Lung (tissue), 12 donors: ENCODE results near the gene COG2. TPM values are rescaled to one million over a fixed set of nuclear protein-coding genes. Genes with fewer than 3 reads are reported as not detected.

Experiments used
- ATAC-seq: fragments of 200-7000 bp; cut with Tn5 transposase; one replicate; pipeline ENCODE4 v1.9.1; 2020; ENCODE audit warnings: moderate number of reproducible peaks; ENCODE audit not compliant: insufficient read depth, low FRiP score
- DNase-seq, 3 donors: peaks; one replicate each; pipeline ENCODE4 v3.0.0-alpha.2; 2013 to 2017
- H3K27ac ChIP-seq, 2 donors: one replicate each; pipeline ENCODE4 v1.5.1; 2013; ENCODE audit warnings: mild to moderate bottlenecking in 2 of 2, moderate library complexity in 2 of 2, control low read depth in 1 of 2, inconsistent platforms in 1 of 2, low read depth in 1 of 2, low read length in 1 of 2
- H3K27me3 ChIP-seq, 3 donors: one replicate each; pipeline ENCODE4 v1.5.1; 2013; ENCODE audit warnings: low read length in 2 of 3; ENCODE audit not compliant: control insufficient read depth in 3 of 3, insufficient read depth in 3 of 3
- H3K36me3 ChIP-seq, 4 donors: one replicate each; pipeline ENCODE4 v1.5.1; 2013; ENCODE audit warnings: low read length in 4 of 4, mild to moderate bottlenecking in 1 of 4, moderate library complexity in 1 of 4; ENCODE audit not compliant: control insufficient read depth in 4 of 4, insufficient read depth in 4 of 4
- H3K4me1 ChIP-seq, 5 donors: one replicate each; pipeline ENCODE4 v1.5.1; 2013; ENCODE audit warnings: low read length in 5 of 5, mild to moderate bottlenecking in 2 of 5, moderate library complexity in 1 of 5; ENCODE audit not compliant: control insufficient read depth in 5 of 5, insufficient read depth in 5 of 5
- H3K4me3 ChIP-seq: one replicate; pipeline ENCODE4 v1.5.1; 2013; ENCODE audit warnings: mild to moderate bottlenecking, control low read depth, moderate library complexity
- H3K9ac ChIP-seq, 2 donors: one replicate each; pipeline ENCODE4 v1.5.1; 2013; ENCODE audit warnings: low read length in 2 of 2, control low read depth in 1 of 2; ENCODE audit not compliant: insufficient read depth in 1 of 2
- H3K9me3 ChIP-seq, 4 donors: one replicate each; pipeline ENCODE4 v1.5.1; 2013; ENCODE audit warnings: low read length in 3 of 4, mild to moderate bottlenecking in 1 of 4, moderate library complexity in 1 of 4; ENCODE audit not compliant: control insufficient read depth in 4 of 4, insufficient read depth in 3 of 4
- WGBS, 2 donors: extraction: QIAGEN DNeasy Blood & Tissue Kit; methylation state at CpG; one replicate each; pipeline ENCODE4 v1.1.7; 2013; 5-methylcytosine and 5-hydroxymethylcytosine counted together
- polyA plus RNA-seq, 2 donors: library from polyadenylated mRNA; stranded (reverse); fragments of 200-250 nt; gene quantifications; one replicate each; pipeline ENCODE4 v1.2.1, GENCODE V29; 2013
- total RNA-seq, 2 donors: library from RNA; depleted of rRNA in 1 of 2; stranded (reverse); fragments of >200 nt in 1 of 2; gene quantifications; one replicate each; pipeline ENCODE4 v1.2.1, GENCODE V29; 2014 to 2021
- TF ChIP-seq, protein P1 (sequence below): IDR thresholded peaks from 2 replicates; pipeline ENCODE4 v1.5.1; 2012; ENCODE audit warnings: mild to moderate bottlenecking; ENCODE audit errors: control extremely low read depth, extremely low read depth
- donor health status: control.
- donor health status: control.
- donor health status: Bipolar disorder and iron deficiency.
- donor health status: healthy.
- donor health status: DM: yes; HTN: yes; CAD: no.

Gene COG2
- total and polyA plus RNA-seq, 4 donors, result 8.6 to 41.0 (median 17.5) TPM

DNA sequence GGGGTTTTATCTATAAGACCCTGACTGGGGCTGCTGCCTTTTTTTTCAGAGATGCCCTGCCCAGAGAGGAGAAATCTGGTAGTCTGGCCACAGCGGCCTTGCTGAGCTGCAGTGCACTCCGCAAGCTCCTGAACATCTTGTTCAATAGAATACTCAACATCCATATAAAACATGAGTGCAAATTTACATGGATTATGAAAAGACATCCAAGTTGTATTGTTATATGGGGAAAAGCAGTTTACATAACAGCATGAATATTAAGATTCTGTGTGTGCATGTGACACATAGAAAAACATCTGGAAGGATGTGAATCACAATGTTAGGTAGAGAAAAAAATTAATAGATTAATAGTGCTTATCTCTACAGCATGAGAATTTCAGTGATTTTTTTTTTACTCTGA is 16.4 kb downstream of the COG2 start:
- TF ChIP-seq, protein P1, sequence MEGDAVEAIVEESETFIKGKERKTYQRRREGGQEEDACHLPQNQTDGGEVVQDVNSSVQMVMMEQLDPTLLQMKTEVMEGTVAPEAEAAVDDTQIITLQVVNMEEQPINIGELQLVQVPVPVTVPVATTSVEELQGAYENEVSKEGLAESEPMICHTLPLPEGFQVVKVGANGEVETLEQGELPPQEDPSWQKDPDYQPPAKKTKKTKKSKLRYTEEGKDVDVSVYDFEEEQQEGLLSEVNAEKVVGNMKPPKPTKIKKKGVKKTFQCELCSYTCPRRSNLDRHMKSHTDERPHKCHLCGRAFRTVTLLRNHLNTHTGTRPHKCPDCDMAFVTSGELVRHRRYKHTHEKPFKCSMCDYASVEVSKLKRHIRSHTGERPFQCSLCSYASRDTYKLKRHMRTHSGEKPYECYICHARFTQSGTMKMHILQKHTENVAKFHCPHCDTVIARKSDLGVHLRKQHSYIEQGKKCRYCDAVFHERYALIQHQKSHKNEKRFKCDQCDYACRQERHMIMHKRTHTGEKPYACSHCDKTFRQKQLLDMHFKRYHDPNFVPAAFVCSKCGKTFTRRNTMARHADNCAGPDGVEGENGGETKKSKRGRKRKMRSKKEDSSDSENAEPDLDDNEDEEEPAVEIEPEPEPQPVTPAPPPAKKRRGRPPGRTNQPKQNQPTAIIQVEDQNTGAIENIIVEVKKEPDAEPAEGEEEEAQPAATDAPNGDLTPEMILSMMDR, result no peak
- Histone ChIP-seq H3K27me3 (no peaks in the 10 kb centered on the region), H3K9me3 (no peaks in the 10 kb centered on the region), H3K27ac (no peak overlapping the region), H3K9ac (no peak overlapping the region), H3K4me1 (no peaks in the 10 kb centered on the region), H3K36me3 (peaks cover 0 to 10% (median 6%) of the 10 kb centered on the region in 4 donors), H3K4me3 (no peak overlapping the region)
- WGBS, 2 donors, result 95 to 100% methylated on average over 2 of the region's 2 CpGs
- DNase-seq, result no peak
- no peak for ATAC-seq

DNA sequence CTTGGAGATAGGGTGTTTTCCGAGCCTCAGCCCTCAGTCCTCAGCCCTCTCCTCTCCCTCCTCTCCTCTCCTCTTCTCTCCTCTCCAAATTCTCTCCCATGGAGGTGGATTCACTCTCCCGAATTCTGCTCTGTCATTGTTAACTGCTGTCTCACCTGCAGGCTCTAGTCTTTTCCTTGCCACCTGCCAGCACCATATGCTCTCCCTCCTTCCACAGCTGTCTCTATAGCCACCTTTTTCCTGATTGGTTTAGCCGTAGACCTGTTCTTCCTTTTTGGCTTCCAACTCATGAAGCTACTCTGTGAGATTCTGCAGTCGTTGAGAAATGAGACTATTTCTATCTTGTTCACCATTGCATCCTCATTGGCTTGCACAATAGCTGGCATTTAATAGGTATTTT is 19.7 kb downstream of the COG2 start:
- H3K27me3 ChIP-seq, result no peaks in the 10 kb centered on the region
- peaks cover 17 to 34% (median 22%) of the 10 kb centered on the region in 4 donors for H3K36me3 ChIP-seq
- no peaks in the 10 kb centered on the region for H3K4me1 ChIP-seq

DNA sequence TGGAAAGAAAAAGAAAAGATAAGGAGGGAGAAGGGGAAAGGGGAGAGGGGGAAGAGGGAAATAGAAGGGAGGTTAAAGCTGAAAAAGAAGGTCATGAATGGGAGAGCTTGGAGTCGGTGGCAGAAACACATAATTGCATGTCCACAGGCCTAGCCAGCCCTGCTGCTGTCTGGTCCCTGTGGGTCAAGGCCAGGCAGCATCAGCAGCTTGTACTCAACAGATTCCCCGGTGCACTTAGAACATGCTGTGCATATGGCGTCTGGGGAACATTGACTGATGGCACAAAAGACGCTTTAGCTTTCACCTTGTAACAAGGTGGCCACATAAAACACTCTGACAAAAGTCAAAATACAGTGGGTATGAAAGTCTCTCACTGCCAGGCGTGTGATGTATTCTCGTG is 25.9 kb downstream of the COG2 start:
- no peak overlapping the region for H3K27ac ChIP-seq
- no peak overlapping the region for H3K9ac ChIP-seq
- no peaks in the 10 kb centered on the region for H3K9me3 ChIP-seq
- no peaks in the 10 kb centered on the region for H3K4me1 ChIP-seq
- no peak for DNase-seq
- no peaks in the 10 kb centered on the region for H3K27me3 ChIP-seq
- ATAC-seq, result no peak
- peaks cover 29 to 51% (median 34%) of the 10 kb centered on the region in 4 donors for H3K36me3 ChIP-seq
- WGBS, 2 donors, result 95 to 98% methylated on average over 6 of the region's 6 CpGs
- H3K4me3 ChIP-seq, result no peak overlapping the region
- TF ChIP-seq, protein P1, result no peak

More for the DNA sequence above, 19.7 kb downstream of the COG2 start:
- ATAC-seq, result no peak
- no peak overlapping the region for H3K4me3 ChIP-seq
- 69 to 78% methylated on average over 4 of the region's 4 CpGs for WGBS, 2 donors
- no peak overlapping the region for H3K9ac ChIP-seq
- TF ChIP-seq, protein P1, result no peak
- no peaks in the 10 kb centered on the region for H3K9me3 ChIP-seq
- DNase-seq, result no peak
- no peak overlapping the region for H3K27ac ChIP-seq

DNA sequence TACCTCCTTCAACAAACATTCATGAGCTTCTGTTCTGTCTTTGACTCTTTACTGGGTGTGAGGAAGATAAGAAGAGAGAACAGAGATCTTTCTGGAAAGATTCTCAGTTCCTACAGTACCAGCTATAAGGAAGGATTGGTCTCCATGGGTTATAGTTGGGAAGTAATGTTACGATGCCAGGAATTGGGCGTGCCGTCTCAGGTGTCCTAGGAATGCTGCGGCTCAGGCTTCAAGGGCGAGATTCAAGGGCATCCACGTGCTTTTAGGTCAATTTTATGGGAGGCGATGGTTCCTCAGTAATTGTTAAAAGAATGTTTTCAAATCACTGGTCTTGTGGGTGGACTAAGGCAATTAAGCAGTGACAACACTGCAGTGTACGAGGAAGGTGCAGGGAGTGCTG is 27.3 kb downstream of the COG2 start:
- Histone ChIP-seq H3K36me3 (peaks cover 29 to 53% (median 34%) of the 10 kb centered on the region in 4 donors), H3K4me1 (no peaks in the 10 kb centered on the region), H3K9me3 (no peaks in the 10 kb centered on the region), H3K27ac (no peak overlapping the region), H3K4me3 (no peak overlapping the region), H3K27me3 (no peaks in the 10 kb centered on the region), H3K9ac (no peak overlapping the region)
- ATAC-seq, result no peak
- TF ChIP-seq, protein P1, result no peak
- no peak for DNase-seq
- 79 to 93% methylated on average over 8 of the region's 8 CpGs for WGBS, 2 donors
